ENCODE measurements around the gene PHTF2. TPM values are rescaled to one million over a fixed set of nuclear protein-coding genes. Genes with fewer than 3 reads are reported as not detected.

PHTF2 gene
- total RNA-seq, 2 experiments from 2014 or later: 25.2 to 25.4 TPM

DNA sequence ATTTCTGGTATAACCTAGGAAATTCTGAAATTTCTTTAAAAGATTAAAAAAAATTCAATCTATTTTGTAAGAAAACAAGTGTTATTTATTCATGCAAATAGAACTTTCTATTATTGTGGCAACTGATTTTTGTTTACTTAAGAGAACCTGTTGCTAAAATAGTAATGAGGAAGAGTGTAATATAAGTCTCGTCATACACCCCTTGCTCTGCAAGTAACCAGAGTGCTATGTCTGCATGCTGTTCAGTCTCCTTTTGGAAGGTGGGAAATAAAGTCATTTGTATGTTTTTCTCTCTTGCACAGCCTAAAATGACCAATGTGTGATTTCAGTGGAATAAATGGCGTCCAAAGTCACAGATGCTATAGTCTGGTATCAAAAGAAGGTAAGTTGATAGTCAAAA lies 41.3 kb downstream of the PHTF2 start:
- Mint-ChIP-seq H3K36me3 (ENCODE audit: low read depth) (peaks cover 11% of the 10 kb centered on the region), H3K4me3 (no peak overlapping the region), H3K9me3 (no peaks in the 10 kb centered on the region), H3K27me3 (no peaks in the 10 kb centered on the region), H3K27ac (no peak overlapping the region), H3K4me1 (ENCODE audit: low read depth) (peaks cover 6% of the 10 kb centered on the region)
- TF ChIP-seq, protein P1, sequence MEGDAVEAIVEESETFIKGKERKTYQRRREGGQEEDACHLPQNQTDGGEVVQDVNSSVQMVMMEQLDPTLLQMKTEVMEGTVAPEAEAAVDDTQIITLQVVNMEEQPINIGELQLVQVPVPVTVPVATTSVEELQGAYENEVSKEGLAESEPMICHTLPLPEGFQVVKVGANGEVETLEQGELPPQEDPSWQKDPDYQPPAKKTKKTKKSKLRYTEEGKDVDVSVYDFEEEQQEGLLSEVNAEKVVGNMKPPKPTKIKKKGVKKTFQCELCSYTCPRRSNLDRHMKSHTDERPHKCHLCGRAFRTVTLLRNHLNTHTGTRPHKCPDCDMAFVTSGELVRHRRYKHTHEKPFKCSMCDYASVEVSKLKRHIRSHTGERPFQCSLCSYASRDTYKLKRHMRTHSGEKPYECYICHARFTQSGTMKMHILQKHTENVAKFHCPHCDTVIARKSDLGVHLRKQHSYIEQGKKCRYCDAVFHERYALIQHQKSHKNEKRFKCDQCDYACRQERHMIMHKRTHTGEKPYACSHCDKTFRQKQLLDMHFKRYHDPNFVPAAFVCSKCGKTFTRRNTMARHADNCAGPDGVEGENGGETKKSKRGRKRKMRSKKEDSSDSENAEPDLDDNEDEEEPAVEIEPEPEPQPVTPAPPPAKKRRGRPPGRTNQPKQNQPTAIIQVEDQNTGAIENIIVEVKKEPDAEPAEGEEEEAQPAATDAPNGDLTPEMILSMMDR (IDR thresholded peaks at IDR 0.05): no peak
- no peak for ATAC-seq
- ChIA-PET POLR2A (no interaction called here), CTCF (interaction anchor here (0.8 kb wide), 1 partner anchor 188 kb away, joined by 4 read pairs; no protein-coding TSS in a partner anchor)
- intact Hi-C loops (cut with micrococcal nuclease): no loop called here
- no peak for DNase-seq

DNA sequence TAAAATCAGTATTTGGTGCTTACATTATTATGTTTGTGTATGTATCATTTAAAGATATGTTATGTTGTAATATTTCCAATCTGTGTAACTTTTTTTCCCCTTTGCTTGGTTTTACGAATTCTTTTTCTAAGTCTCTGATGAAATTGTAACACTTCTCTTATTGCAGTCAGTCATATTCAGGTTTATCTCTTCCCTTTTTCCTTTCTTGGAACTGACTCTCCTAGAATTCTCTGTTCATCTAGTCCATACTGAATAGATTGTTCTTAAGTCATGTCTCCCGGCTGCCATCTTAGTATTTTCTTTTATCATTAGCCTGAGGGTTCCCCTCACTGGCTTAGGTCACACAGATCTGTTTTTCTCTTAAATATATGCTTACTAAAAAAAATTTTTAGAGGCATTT lies 44.6 kb downstream of the PHTF2 start:
- TF ChIP-seq, protein P1 (IDR thresholded peaks at IDR 0.05): no peak
- ChIA-PET CTCF (interaction anchor here (0.9 kb wide), 1 partner anchor 83 kb away, joined by 5 read pairs; no protein-coding TSS in a partner anchor), POLR2A (no interaction called here)
- Mint-ChIP-seq H3K4me3 (no peak overlapping the region), H3K27me3 (no peaks in the 10 kb centered on the region), H3K4me1 (ENCODE audit: low read depth) (peaks cover 3% of the 10 kb centered on the region), H3K27ac (no peak overlapping the region), H3K9me3 (no peaks in the 10 kb centered on the region), H3K36me3 (ENCODE audit: low read depth) (peaks cover 10% of the 10 kb centered on the region)
- intact Hi-C loops (cut with micrococcal nuclease): no loop called here
- no peak for ATAC-seq
- DNase-seq: no peak

DNA sequence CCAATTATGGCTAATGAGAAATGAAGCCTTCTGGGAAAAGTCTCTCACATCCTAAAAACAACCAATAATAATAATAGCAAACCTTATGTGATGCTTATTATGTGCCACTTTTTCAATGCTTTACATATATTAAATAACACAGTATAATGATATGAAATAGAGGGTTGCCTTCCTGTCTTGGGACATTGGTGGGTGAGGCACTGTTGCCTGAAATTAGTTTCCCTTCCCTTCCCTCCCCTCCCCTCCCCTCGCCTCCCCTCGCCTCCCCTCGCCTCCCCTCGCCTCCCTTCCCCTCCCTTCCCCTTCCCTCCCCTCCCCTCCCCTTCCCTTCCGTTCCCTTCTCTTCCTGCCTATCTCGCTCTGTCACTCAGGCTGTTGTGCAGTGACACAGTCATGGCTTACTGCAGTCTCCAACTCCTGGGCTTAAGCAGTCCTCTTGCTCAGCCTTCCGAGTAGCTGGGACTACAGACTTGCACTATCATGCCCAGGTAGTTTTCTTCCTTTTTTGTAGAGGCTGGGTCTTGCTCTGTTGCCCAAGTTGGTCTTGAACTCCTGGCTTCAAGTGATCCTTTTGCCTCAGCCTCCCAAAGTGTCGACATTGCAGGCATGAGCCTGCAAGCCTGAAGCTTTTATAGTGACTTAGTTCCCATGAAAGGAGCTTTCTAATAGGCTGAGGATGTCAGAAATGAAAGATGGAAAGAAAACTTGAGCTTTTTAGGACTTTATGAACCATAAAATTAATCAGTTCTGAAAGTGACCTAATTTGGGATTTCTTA lies 47.9 kb downstream of the PHTF2 start:
- DNase-seq: no peak
- intact Hi-C loops (cut with micrococcal nuclease): no loop called here
- ChIA-PET POLR2A (no interaction called here), CTCF (interaction anchor here (0.7 kb wide), 1 partner anchor 12 kb away, joined by 5 read pairs; no protein-coding TSS in a partner anchor)
- H3K36me3 Mint-ChIP-seq (ENCODE audit: low read depth): peaks cover 19% of the 10 kb centered on the region
- TF ChIP-seq, protein P1 (IDR thresholded peaks at IDR 0.05): no peak
- ATAC-seq: no peak
- H3K4me3 Mint-ChIP-seq: no peak overlapping the region
- H3K27ac Mint-ChIP-seq: no peak overlapping the region
- H3K4me1 Mint-ChIP-seq (ENCODE audit: low read depth): peaks cover 9% of the 10 kb centered on the region
- H3K27me3 Mint-ChIP-seq: no peaks in the 10 kb centered on the region
- H3K9me3 Mint-ChIP-seq: no peaks in the 10 kb centered on the region

DNA sequence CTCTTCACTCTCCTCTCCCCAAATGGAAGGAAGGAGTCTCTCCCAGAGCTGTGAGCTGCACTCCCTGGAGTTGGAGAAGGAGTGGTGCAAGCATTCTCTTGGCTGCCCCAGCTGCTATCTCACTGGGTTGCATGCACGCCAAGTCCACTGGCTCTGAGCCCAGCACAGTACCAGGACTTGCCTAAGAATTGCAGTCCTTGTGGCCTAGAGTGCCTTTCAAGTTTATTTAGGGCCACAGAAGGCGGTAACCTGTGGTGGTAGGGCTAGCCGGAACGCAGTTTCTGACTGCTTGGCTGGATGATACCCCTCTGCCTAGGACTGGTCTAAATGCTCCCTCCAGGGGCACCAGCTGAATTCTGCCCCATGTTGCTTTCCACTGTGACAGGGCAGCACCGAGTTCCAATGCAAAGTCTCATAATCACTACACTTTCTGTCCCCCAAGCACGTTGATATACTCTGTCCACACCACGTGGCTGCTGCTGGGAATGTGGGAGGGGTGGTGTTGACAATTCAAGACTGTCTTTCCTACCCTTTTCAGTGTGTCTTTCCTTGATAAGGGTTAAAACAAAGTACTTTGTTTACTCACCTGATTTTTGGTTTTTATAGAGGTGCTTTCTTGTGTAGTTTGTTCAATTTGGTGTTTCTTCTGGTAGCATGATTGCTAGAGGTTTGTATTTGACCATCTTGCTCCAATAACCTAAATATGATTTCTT lies 57.0 kb downstream of the PHTF2 start:
- ATAC-seq: no peak
- intact Hi-C loops (cut with micrococcal nuclease): no loop called here
- H3K36me3 Mint-ChIP-seq (ENCODE audit: low read depth): peaks cover 14% of the 10 kb centered on the region
- DNase-seq: no peak
- ChIA-PET POLR2A (no interaction called here), CTCF (no interaction called here)
- H3K4me1 Mint-ChIP-seq (ENCODE audit: low read depth): peaks cover 24% of the 10 kb centered on the region
- no peak overlapping the region for H3K4me3 Mint-ChIP-seq
- H3K27me3 Mint-ChIP-seq: no peaks in the 10 kb centered on the region
- no peaks in the 10 kb centered on the region for H3K9me3 Mint-ChIP-seq
- TF ChIP-seq, protein P1 (IDR thresholded peaks at IDR 0.05): no peak
- H3K27ac Mint-ChIP-seq: no peak overlapping the region

DNA sequence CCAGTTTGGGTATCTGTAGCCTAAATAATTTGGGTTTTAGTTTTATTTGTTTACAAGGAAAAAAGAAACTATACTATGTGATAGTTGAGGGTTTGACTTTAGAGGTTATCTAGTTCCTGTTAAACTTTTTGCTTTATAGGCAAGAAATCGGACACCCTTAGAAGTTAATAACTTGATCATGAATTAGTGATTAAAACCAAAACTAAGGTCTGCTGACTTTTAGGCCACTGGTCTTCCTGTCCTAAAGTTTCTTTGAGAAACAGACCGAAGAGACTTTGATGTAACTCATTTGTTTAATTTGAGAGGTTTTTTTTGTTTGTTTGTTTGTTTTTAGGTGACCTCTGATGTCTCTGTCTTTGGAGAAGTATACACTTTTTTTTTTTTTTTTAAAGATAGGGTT lies 59.7 kb downstream of the PHTF2 start:
- Mint-ChIP-seq H3K27ac (no peak overlapping the region), H3K9me3 (no peaks in the 10 kb centered on the region), H3K27me3 (no peaks in the 10 kb centered on the region), H3K4me3 (no peak overlapping the region), H3K4me1 (ENCODE audit: low read depth) (peaks cover 15% of the 10 kb centered on the region), H3K36me3 (ENCODE audit: low read depth) (peaks cover 13% of the 10 kb centered on the region)
- DNase-seq: no peak
- no peak for ATAC-seq
- ChIA-PET CTCF (no interaction called here), POLR2A (no interaction called here)
- intact Hi-C loops (cut with micrococcal nuclease): no loop called here
- TF ChIP-seq, protein P1 (IDR thresholded peaks at IDR 0.05): no peak
